HepG2 (cell line): ENCODE results near the gene ZPBP. TPM values are rescaled to one million over a fixed set of nuclear protein-coding genes. Genes with fewer than 3 reads are reported as not detected.

ENCODE experiments used
- ATAC-seq: fragments of 200-7000 bp; cut with Tn5 transposase; 3 replicates; pipeline ENCODE4 v1.9.1; 2020; ENCODE audit warnings: mild to moderate bottlenecking, moderate library complexity
- BruUV-seq: library from RNA; stranded (reverse); fragments of 400-500 nt; replicated peaks from 2 replicates; lab custom pipeline; 2021; lab: Mats Ljungman, UMichigan
- CTCF ChIA-PET: fragments of 300-600 bp; formaldehyde crosslinking; extraction: SDS; loops from one replicate; lab custom pipeline; 2021; ENCODE audit warnings: low total read pairs, inconsistent platforms, low intra/inter-chr PET ratio; lab: Yijun Ruan, JAX
- POLR2A ChIA-PET: fragments of 350-600 bp; sonication (Branson Sonifier 250); formaldehyde crosslinking; loops from one replicate; lab custom pipeline; 2020; ENCODE audit warnings: antibody characterized with exemption, inconsistent platforms; lab: Yijun Ruan, JAX
- DNase-seq: peaks from one replicate; pipeline ENCODE4 v3.0.0-alpha.2; 2015; ENCODE audit warnings: low spot score
- FAIRE-seq: peaks from 3 replicates; lab custom pipeline; 2011; peaks lifted over from hg19 to GRCh38; lab: Jason Lieb, UNC
- H2AFZ ChIP-seq: one replicate; pipeline ENCODE4 v1.6.1; 2011; ENCODE audit warnings: low read length, inconsistent platforms
- H3K27ac ChIP-seq: fragments of 300-600 bp; 3 replicates; pipeline ENCODE4 v1.8.0; 2011; ENCODE audit warnings: mixed run types, mild to moderate bottlenecking, mixed read lengths, low read length, inconsistent platforms; ENCODE audit not compliant: insufficient read depth; ENCODE audit errors: extremely low read length
- H3K27me3 ChIP-seq, 2 experiments: fragments of 200-600 bp in 1 of 2; 2 replicates in 1 of 2; 3 replicates in 1 of 2; pipeline versions ENCODE4 v1.6.0 to v1.8.0; 2011; ENCODE audit warnings: low read length in 2 of 2, mild to moderate bottlenecking in 2 of 2, moderate library complexity in 2 of 2, inconsistent platforms in 1 of 2; ENCODE audit not compliant: insufficient read depth in 2 of 2, control insufficient read depth in 1 of 2
- H3K36me3 ChIP-seq, 2 experiments: fragments of 200-600 bp in 1 of 2; replicated peaks in 1 of 2; 2 replicates in 1 of 2; 3 replicates in 1 of 2; pipeline versions ENCODE4 v1.5.1 to v1.8.0; 2011; ENCODE audit warnings: low read length in 2 of 2, inconsistent platforms in 1 of 2; ENCODE audit not compliant: insufficient read depth in 2 of 2, control insufficient read depth in 1 of 2
- H3K4me1 ChIP-seq: 2 replicates; pipeline ENCODE4 v1.5.1; 2012; ENCODE audit warnings: low read length, inconsistent platforms; ENCODE audit not compliant: insufficient read depth
- H3K4me2 ChIP-seq: 2 replicates; pipeline ENCODE4 v1.6.0; 2011; ENCODE audit warnings: low read depth, low read length, inconsistent platforms
- H3K4me3 ChIP-seq, 3 experiments: fragments of 200-600 bp in 1 of 3; sonication (generic), shearing (Covaris generic) in 1 of 3; replicated peaks in 1 of 3; 2 replicates each; pipeline ENCODE4 v1.5.1; 2011 to 2016; ENCODE audit warnings: low read length in 3 of 3, inconsistent platforms in 2 of 3, low read depth in 2 of 3, mild to moderate bottlenecking in 2 of 3, control low read depth in 1 of 3, mixed read lengths in 1 of 3; ENCODE audit not compliant: insufficient read depth in 1 of 3
- H3K79me2 ChIP-seq: one replicate; pipeline ENCODE4 v1.6.1; 2011; ENCODE audit warnings: low read length, inconsistent platforms; ENCODE audit not compliant: insufficient read depth
- H3K9ac ChIP-seq: 2 replicates; pipeline ENCODE4 v1.6.0; 2011; ENCODE audit warnings: mild to moderate bottlenecking, low read depth, low read length, inconsistent platforms; ENCODE audit not compliant: insufficient read depth
- H3K9me3 ChIP-seq: 2 replicates; pipeline ENCODE4 v1.5.1; 2012; ENCODE audit warnings: mild to moderate bottlenecking, low read length
- H4K20me1 ChIP-seq: 2 replicates; pipeline ENCODE4 v1.6.0; 2011; ENCODE audit warnings: inconsistent platforms, mild to moderate bottlenecking, low read length, moderate library complexity; ENCODE audit not compliant: insufficient read depth
- ETV5 ChIP-seq: IDR thresholded peaks from 2 replicates; pipeline ENCODE4 v1.6.1; 2018; ENCODE audit warnings: missing biosample characterization, missing genetic modification reagents, inconsistent platforms, borderline replicate concordance
- FOXO4 ChIP-seq: sonication (generic); formaldehyde crosslinking; conservative IDR thresholded peaks from 2 replicates; pipeline ENCODE4 v1.8.1; 2023; ENCODE audit warnings: missing genetic modification reagents
- MIER3 ChIP-seq: IDR thresholded peaks from 2 replicates; pipeline ENCODE4 v1.6.1; 2016; ENCODE audit warnings: missing compliant biosample characterization, borderline replicate concordance
- PHF20 ChIP-seq: sonication (generic); formaldehyde crosslinking; IDR thresholded peaks from 2 replicates; pipeline ENCODE4 v1.5.0; 2020; ENCODE audit warnings: mild to moderate bottlenecking, missing genetic modification reagents
- RBAK ChIP-seq: sonication (generic); formaldehyde crosslinking; IDR thresholded peaks from 2 replicates; pipeline ENCODE4 v1.5.1; 2020; ENCODE audit warnings: mild to moderate bottlenecking, missing genetic modification reagents
- SP2 ChIP-seq: sonication (generic); formaldehyde crosslinking; IDR thresholded peaks from 2 replicates; pipeline ENCODE4 v1.5.1; 2020; ENCODE audit warnings: mild to moderate bottlenecking, missing genetic modification reagents
- STAT5B ChIP-seq: sonication (generic); formaldehyde crosslinking; IDR thresholded peaks from 2 replicates; pipeline ENCODE4 v1.4.0; 2020; ENCODE audit warnings: missing genetic modification reagents
- ZNF460 ChIP-seq: sonication (generic); formaldehyde crosslinking; IDR thresholded peaks from 2 replicates; pipeline ENCODE4 v1.5.1; 2020; ENCODE audit warnings: missing genetic modification reagents, mild to moderate bottlenecking, borderline replicate concordance
- ZNF562 ChIP-seq: sonication (generic); formaldehyde crosslinking; IDR thresholded peaks from 2 replicates; pipeline ENCODE4 v1.8.0; 2022; ENCODE audit warnings: missing genetic modification reagents, borderline replicate concordance
- ZNF660 ChIP-seq: sonication (generic); formaldehyde crosslinking; IDR thresholded peaks from 2 replicates; pipeline ENCODE4 v1.5.1; 2020; ENCODE audit warnings: mild to moderate bottlenecking, low read depth, missing genetic modification reagents, borderline replicate concordance
- WGBS: methylation state at CpG from one replicate; pipeline ENCODE4 v1.1.6; 2017; ENCODE audit warnings: low lambda C conversion rate; 5-methylcytosine and 5-hydroxymethylcytosine counted together
- in situ Hi-C: cut with HindIII; loops from 2 replicates; pipeline ENCODE4 v1.10.0; 2017; ENCODE audit warnings: low pct_unique_long_range_greater_than_20kb; ENCODE audit not compliant: extremely low pct_ligation_motif_present
- intact Hi-C: fragments of 100-400 bp; cut with micrococcal nuclease; formaldehyde crosslinking; loops from one replicate; pipeline ENCODE4 v1.10.0; 2022; ENCODE audit not compliant: unreplicated experiment
- polyA plus RNA-seq, 8 experiments: library from polyadenylated mRNA; depleted of rRNA in 3 of 8; stranded (reverse) in 7 of 8; unstranded in 1 of 8; fragments of >200 nt; fragmentation: Illumina TruSeq in 4 of 8; extraction: Trizol in 4 of 8; gene quantifications; 2 replicates each; pipeline versions ENCODE4 v1.2.1 to v1.2.3, GENCODE V29; 2011 to 2016; ENCODE audit warnings: low read depth in 4 of 8, missing spikeins in 1 of 8, mixed read lengths in 1 of 8; ENCODE audit not compliant: insufficient read depth in 1 of 8
- total RNA-seq, 5 experiments: library from RNA; depleted of rRNA; stranded (reverse); fragments of >200 nt; fragmentation: Illumina TruSeq; extraction: Trizol; gene quantifications; 2 replicates each; pipeline ENCODE4 v1.2.3, GENCODE V29; 2016; ENCODE audit warnings: low read depth in 1 of 5
- TF ChIP-seq, protein P1 (sequence below): sonication (generic); formaldehyde crosslinking; IDR thresholded peaks from 2 replicates; pipeline ENCODE4 v1.9.0; 2021; ENCODE audit warnings: missing genetic modification reagents, mild to moderate bottlenecking, borderline replicate concordance
- TF ChIP-seq, protein P2 (sequence below): sonication (generic); formaldehyde crosslinking; IDR thresholded peaks from 2 replicates; pipeline ENCODE4 v1.5.1; 2020; ENCODE audit warnings: mild to moderate bottlenecking, missing genetic modification reagents, moderate library complexity

ZPBP gene
- total and polyA plus RNA-seq, 2 of the 13 experiments (the other 11 are each of a cell fraction or from before 2014, with no cell fraction given), result not detected

- H3K27ac ChIP-seq, result no peak overlapping the region
- intact Hi-C loops, result no loop called here
- no TSS peak for BruUV-seq
- no peak overlapping the region for H3K9ac ChIP-seq
- no peak overlapping the region for H3K4me3 ChIP-seq
- CTCF ChIA-PET, result no interaction called here
- H3K79me2 ChIP-seq, result no peaks in the 10 kb centered on the region
- H3K36me3 ChIP-seq, result no peaks in the 10 kb centered on the region
- no peak overlapping the region for H2AFZ ChIP-seq
- FAIRE-seq (no peak), ATAC-seq (no peak), DNase-seq (no peak)
- no peaks in the 10 kb centered on the region for H3K27me3 ChIP-seq
- TF ChIP-seq STAT5B (CRISPR knock-in tag) (no peak), PHF20 (no peak), MIER3 (CRISPR knock-in tag) (no peak), RBAK (CRISPR knock-in tag) (no peak), ZNF660 (CRISPR knock-in tag) (no peak), ZNF562 (CRISPR knock-in tag) (no peak)
- TF ChIP-seq, protein P1, sequence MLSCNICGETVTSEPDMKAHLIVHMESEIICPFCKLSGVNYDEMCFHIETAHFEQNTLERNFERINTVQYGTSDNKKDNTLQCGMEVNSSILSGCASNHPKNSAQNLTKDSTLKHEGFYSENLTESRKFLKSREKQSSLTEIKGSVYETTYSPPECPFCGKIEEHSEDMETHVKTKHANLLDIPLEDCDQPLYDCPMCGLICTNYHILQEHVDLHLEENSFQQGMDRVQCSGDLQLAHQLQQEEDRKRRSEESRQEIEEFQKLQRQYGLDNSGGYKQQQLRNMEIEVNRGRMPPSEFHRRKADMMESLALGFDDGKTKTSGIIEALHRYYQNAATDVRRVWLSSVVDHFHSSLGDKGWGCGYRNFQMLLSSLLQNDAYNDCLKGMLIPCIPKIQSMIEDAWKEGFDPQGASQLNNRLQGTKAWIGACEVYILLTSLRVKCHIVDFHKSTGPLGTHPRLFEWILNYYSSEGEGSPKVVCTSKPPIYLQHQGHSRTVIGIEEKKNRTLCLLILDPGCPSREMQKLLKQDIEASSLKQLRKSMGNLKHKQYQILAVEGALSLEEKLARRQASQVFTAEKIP, result no peak
- in situ Hi-C loops, result no loop called here
- POLR2A ChIA-PET, result no interaction called here
- WGBS, result 17% methylated on average over 4 of the region's 4 CpGs
- H3K9me3 ChIP-seq, result no peaks in the 10 kb centered on the region
- H3K4me1 ChIP-seq, result no peaks in the 10 kb centered on the region
- no peaks in the 10 kb centered on the region for H4K20me1 ChIP-seq
- no peak overlapping the region for H3K4me2 ChIP-seq
Observed at GRCh38 chr7:49894543-49894942, 198.5 kb downstream of the ZPBP start.

DNA sequence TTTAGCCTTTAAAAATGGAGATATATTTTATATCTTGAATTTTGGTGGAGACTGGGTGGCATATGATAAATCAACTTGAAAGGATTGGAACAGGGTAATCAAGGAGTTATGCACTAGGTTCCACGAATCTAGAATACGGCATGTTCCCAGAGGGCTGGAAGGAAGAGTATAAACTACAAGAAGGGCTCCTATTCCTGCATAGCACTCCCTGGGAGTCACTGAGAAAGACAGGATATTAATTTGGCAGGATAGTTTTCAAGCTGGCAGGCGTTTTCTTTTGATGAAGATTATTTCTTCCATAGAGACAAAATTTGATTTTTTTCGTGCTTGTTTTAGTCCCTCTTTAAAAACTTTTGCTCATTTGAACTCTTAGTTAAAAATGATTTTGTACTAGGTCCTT lies 199.9 kb downstream of the ZPBP start:
- Histone ChIP-seq H3K9me3 (no peaks in the 10 kb centered on the region), H3K4me1 (no peaks in the 10 kb centered on the region), H3K36me3 (no peaks in the 10 kb centered on the region), H3K4me2 (no peak overlapping the region), H2AFZ (no peak overlapping the region), H3K79me2 (no peaks in the 10 kb centered on the region), H3K27me3 (no peaks in the 10 kb centered on the region), H4K20me1 (no peaks in the 10 kb centered on the region), H3K4me3 (no peak overlapping the region), H3K9ac (no peak overlapping the region), H3K27ac (no peak overlapping the region)
- ATAC-seq, result no peak
- no peak for FAIRE-seq
- no peak for DNase-seq
- intact Hi-C loops (no loop called here), in situ Hi-C loops (no loop called here)
- ChIA-PET POLR2A (no interaction called here), CTCF (no interaction called here)
- no TSS peak for BruUV-seq
- WGBS, result 8% methylated on average over 4 of the region's 4 CpGs
- TF ChIP-seq ETV5, result no peak
- no peak for TF ChIP-seq SP2 (CRISPR knock-in tag)
- TF ChIP-seq ZNF460 (CRISPR knock-in tag), result no peak
- TF ChIP-seq, protein P2, sequence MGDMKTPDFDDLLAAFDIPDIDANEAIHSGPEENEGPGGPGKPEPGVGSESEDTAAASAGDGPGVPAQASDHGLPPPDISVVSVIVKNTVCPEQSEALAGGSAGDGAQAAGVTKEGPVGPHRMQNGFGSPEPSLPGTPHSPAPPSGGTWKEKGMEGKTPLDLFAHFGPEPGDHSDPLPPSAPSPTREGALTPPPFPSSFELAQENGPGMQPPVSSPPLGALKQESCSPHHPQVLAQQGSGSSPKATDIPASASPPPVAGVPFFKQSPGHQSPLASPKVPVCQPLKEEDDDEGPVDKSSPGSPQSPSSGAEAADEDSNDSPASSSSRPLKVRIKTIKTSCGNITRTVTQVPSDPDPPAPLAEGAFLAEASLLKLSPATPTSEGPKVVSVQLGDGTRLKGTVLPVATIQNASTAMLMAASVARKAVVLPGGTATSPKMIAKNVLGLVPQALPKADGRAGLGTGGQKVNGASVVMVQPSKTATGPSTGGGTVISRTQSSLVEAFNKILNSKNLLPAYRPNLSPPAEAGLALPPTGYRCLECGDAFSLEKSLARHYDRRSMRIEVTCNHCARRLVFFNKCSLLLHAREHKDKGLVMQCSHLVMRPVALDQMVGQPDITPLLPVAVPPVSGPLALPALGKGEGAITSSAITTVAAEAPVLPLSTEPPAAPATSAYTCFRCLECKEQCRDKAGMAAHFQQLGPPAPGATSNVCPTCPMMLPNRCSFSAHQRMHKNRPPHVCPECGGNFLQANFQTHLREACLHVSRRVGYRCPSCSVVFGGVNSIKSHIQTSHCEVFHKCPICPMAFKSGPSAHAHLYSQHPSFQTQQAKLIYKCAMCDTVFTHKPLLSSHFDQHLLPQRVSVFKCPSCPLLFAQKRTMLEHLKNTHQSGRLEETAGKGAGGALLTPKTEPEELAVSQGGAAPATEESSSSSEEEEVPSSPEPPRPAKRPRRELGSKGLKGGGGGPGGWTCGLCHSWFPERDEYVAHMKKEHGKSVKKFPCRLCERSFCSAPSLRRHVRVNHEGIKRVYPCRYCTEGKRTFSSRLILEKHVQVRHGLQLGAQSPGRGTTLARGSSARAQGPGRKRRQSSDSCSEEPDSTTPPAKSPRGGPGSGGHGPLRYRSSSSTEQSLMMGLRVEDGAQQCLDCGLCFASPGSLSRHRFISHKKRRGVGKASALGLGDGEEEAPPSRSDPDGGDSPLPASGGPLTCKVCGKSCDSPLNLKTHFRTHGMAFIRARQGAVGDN (CRISPR knock-in tag), result no peak
- TF ChIP-seq FOXO4 (CRISPR knock-in tag), result no peak
- TF ChIP-seq, all 625 proteins: peak for 0
